HEK293T (cell line): ENCODE results near the gene PEAK1.

Source experiments
- CTCF ChIA-PET: fragments of 350-600 bp; formaldehyde crosslinking; extraction: SDS; loops from one replicate; lab custom pipeline; 2021; ENCODE audit warnings: antibody characterized with exemption, inconsistent platforms; lab: Yijun Ruan, JAX
- POLR2A ChIA-PET: fragments of 350-600 bp; formaldehyde crosslinking; extraction: SDS; loops from one replicate; lab custom pipeline; 2020; ENCODE audit warnings: antibody characterized with exemption, inconsistent platforms; lab: Yijun Ruan, JAX
- DNase-seq: peaks from one replicate; pipeline ENCODE4 v3.0.0; 2012; ENCODE audit warnings: mixed read lengths; ENCODE audit errors: extremely low spot score
- ARNT ChIP-seq: fragments of 450-650 bp; IDR thresholded peaks from 2 replicates; pipeline ENCODE4 v1.6.1; 2017; ENCODE audit warnings: mild to moderate bottlenecking
- BHLHE40 ChIP-seq: fragments of 450-650 bp; IDR thresholded peaks from 2 replicates; pipeline ENCODE4 v1.6.1; 2016; ENCODE audit warnings: mild to moderate bottlenecking, moderate library complexity, borderline replicate concordance
- CTBP1 ChIP-seq: fragments of 450-650 bp; IDR thresholded peaks from 2 replicates; pipeline ENCODE4 v1.6.1; 2016; ENCODE audit warnings: borderline replicate concordance
- ELF4 ChIP-seq: fragments of 450-650 bp; IDR thresholded peaks from 2 replicates; pipeline ENCODE4 v1.6.1; 2017; ENCODE audit warnings: antibody characterized with exemption
- FOXA1 ChIP-seq: fragments of 450-650 bp; IDR thresholded peaks from 2 replicates; pipeline ENCODE4 v1.6.1; 2016; ENCODE audit warnings: mild to moderate bottlenecking
- FOXK2 ChIP-seq: fragments of 450-650 bp; IDR thresholded peaks from 2 replicates; pipeline ENCODE4 v1.6.1; 2016; ENCODE audit warnings: mild to moderate bottlenecking
- FOXM1 ChIP-seq: fragments of 450-650 bp; IDR thresholded peaks from 2 replicates; pipeline ENCODE4 v1.6.1; 2017; ENCODE audit warnings: mild to moderate bottlenecking, borderline replicate concordance
- HDGF ChIP-seq: fragments of 450-650 bp; IDR thresholded peaks from 2 replicates; pipeline ENCODE4 v1.6.1; 2017; ENCODE audit warnings: antibody characterized with exemption, borderline replicate concordance
- L3MBTL2 ChIP-seq: fragments of 450-650 bp; conservative IDR thresholded peaks from 2 replicates; pipeline ENCODE4 v1.6.1; 2016; ENCODE audit warnings: mild to moderate bottlenecking
- LEF1 ChIP-seq: fragments of 450-650 bp; IDR thresholded peaks from 2 replicates; pipeline ENCODE4 v1.6.1; 2017; ENCODE audit warnings: mild to moderate bottlenecking, borderline replicate concordance
- NFRKB ChIP-seq: fragments of 450-650 bp; IDR thresholded peaks from 2 replicates; pipeline ENCODE4 v1.6.1; 2016; ENCODE audit warnings: mild to moderate bottlenecking, moderate library complexity
- PKNOX1 ChIP-seq: fragments of 450-650 bp; IDR thresholded peaks from 2 replicates; pipeline ENCODE4 v1.6.1; 2016
- SP1 ChIP-seq: fragments of 450-650 bp; IDR thresholded peaks from 2 replicates; pipeline ENCODE4 v1.6.1; 2017
- SUZ12 ChIP-seq: fragments of 450-650 bp; IDR thresholded peaks from 2 replicates; pipeline ENCODE4 v1.6.1; 2016; ENCODE audit warnings: mild to moderate bottlenecking
- TARDBP ChIP-seq: fragments of 450-650 bp; IDR thresholded peaks from 2 replicates; pipeline ENCODE4 v1.6.1; 2016
- ZNF384 ChIP-seq: fragments of 450-650 bp; IDR thresholded peaks from 2 replicates; pipeline ENCODE4 v1.6.1; 2016

PEAK1 gene

GRCh38 chr15:77459031-77459430 lies 39.1 kb upstream of the PEAK1 start:
- ChIA-PET CTCF (no interaction called here), POLR2A (no interaction called here)
- no peak for TF ChIP-seq NFRKB
- TF ChIP-seq CTBP1: no peak
- no peak for TF ChIP-seq SUZ12
- TF ChIP-seq FOXA1: no peak
- TF ChIP-seq ARNT: no peak
- DNase-seq: no peak

- ChIA-PET POLR2A (no interaction called here), CTCF (interaction anchor here (1.2 kb wide), 1 partner anchor 9 kb away, joined by 3 read pairs; no protein-coding TSS in a partner anchor)
- no peak for DNase-seq
- TF ChIP-seq ELF4: no peak
- no peak for TF ChIP-seq PKNOX1
- TF ChIP-seq SP1: no peak
- TF ChIP-seq NFRKB: no peak
- TF ChIP-seq BHLHE40: no peak
- no peak for TF ChIP-seq ZNF384
- no peak for TF ChIP-seq CTBP1
- no peak for TF ChIP-seq FOXA1
- no peak for TF ChIP-seq L3MBTL2
- no peak for TF ChIP-seq SUZ12
- no peak for TF ChIP-seq TARDBP
- TF ChIP-seq LEF1: no peak
Measured at GRCh38 chr15:77457905-77458265, 38.0 kb upstream of the PEAK1 start.

GRCh38 chr15:77457191-77457904 lies 37.4 kb upstream of the PEAK1 start:
- TF ChIP-seq NFRKB (no peak), LEF1 (no peak), SP1 (no peak), SUZ12 (no peak), ELF4 (no peak), PKNOX1 (no peak), BHLHE40 (no peak), FOXK2 (no peak), L3MBTL2 (no peak), TARDBP (no peak), FOXM1 (no peak), HDGF (no peak), FOXA1 (no peak), ZNF384 (no peak)

GRCh38 chr15:77456746-77457145 lies 36.8 kb upstream of the PEAK1 start:
- POLR2A ChIA-PET: no interaction called here
- TF ChIP-seq NFRKB (no peak), TARDBP (no peak), CTBP1 (no peak)
- CTCF ChIA-PET: interaction anchor here (0.6 to 1.2 kb wide), 2 partner anchors 10 to 784 kb away, joined by 3 to 4 read pairs; no protein-coding TSS in a partner anchor

More at GRCh38 chr15:77457191-77457904, 37.4 kb upstream of the PEAK1 start:
- DNase-seq: no peak
- ChIA-PET CTCF (interaction anchor here (1.2 kb wide), 1 partner anchor 9 kb away, joined by 3 read pairs; no protein-coding TSS in a partner anchor), POLR2A (no interaction called here)

GRCh38 chr15:77455696-77456321 lies 35.9 kb upstream of the PEAK1 start:
- CTCF ChIA-PET: no interaction called here

More at GRCh38 chr15:77456746-77457145, 36.8 kb upstream of the PEAK1 start:
- DNase-seq: no peak

GRCh38 chr15:77454951-77455350 lies 35.0 kb upstream of the PEAK1 start:
- DNase-seq: no peak
- ChIA-PET CTCF (no interaction called here), POLR2A (no interaction called here)
- TF ChIP-seq ZNF384 (no peak), FOXM1 (no peak), FOXA1 (no peak)

More at GRCh38 chr15:77455696-77456321, 35.9 kb upstream of the PEAK1 start:
- TF ChIP-seq SP1: no peak
- POLR2A ChIA-PET: no interaction called here
- no peak for DNase-seq

GRCh38 chr15:77454265-77454664 lies 34.4 kb upstream of the PEAK1 start:
- DNase-seq: no peak
- POLR2A ChIA-PET: no interaction called here
- CTCF ChIA-PET: no interaction called here
- TF ChIP-seq LEF1 (no peak), L3MBTL2 (no peak), PKNOX1 (no peak), BHLHE40 (no peak), FOXM1 (no peak), ARNT (no peak), CTBP1 (no peak), ELF4 (no peak), HDGF (no peak), ZNF384 (no peak), FOXK2 (no peak), SUZ12 (no peak), TARDBP (no peak), SP1 (no peak), NFRKB (no peak)
